A549 (cell line): ENCODE data around the gene ST6GALNAC1. TPM values are rescaled to one million over a fixed set of nuclear protein-coding genes. Genes with fewer than 3 reads are reported as not detected.

Experiments used
- ATOH8 ChIP-seq: fragments of 250-450 bp; sonication (Bioruptor Pico); IDR thresholded peaks from 2 replicates; pipeline ENCODE4 v1.5.0; 2020; ENCODE audit warnings: low read depth, mild to moderate bottlenecking, moderate library complexity
- CHD2 ChIP-seq: fragments of 150-350 bp; IDR thresholded peaks from 2 replicates; pipeline ENCODE4 v1.6.1; 2014; ENCODE audit warnings: low read length; ENCODE audit not compliant: partially characterized antibody
- CHD4 ChIP-seq: fragments of 200-600 bp; sonication (generic); IDR thresholded peaks from 2 replicates; pipeline ENCODE4 v1.6.1; 2016; ENCODE audit warnings: antibody characterized with exemption, mild to moderate bottlenecking, borderline replicate concordance
- EHF ChIP-seq: fragments of 250-450 bp; sonication (Bioruptor Pico); IDR thresholded peaks from 2 replicates; pipeline ENCODE4 v1.5.0; 2020; ENCODE audit warnings: mild to moderate bottlenecking
- ESRRA ChIP-seq: fragments of 150-350 bp; IDR thresholded peaks from 2 replicates; pipeline ENCODE4 v1.6.1; 2014; ENCODE audit warnings: mild to moderate bottlenecking, low read length, borderline replicate concordance
- FOSB ChIP-seq: fragments of 250-450 bp; sonication (Bioruptor Pico); IDR thresholded peaks from 2 replicates; pipeline ENCODE4 v1.5.0; 2020; ENCODE audit warnings: mild to moderate bottlenecking, moderate library complexity
- FOSL2 ChIP-seq, 2 experiments: fragments of 450-650 bp in 1 of 2; fragments of >200 bp in 1 of 2; sonication (Bioruptor Twin) in 1 of 2; formaldehyde crosslinking; IDR thresholded peaks; 2 replicates each; pipeline versions ENCODE4 v1.5.0 to v1.6.1; 2016 to 2020; ENCODE audit warnings: mild to moderate bottlenecking in 1 of 2, moderate library complexity in 1 of 2
- FOXS1 ChIP-seq: fragments of 250-450 bp; sonication (Bioruptor Pico); IDR thresholded peaks from 2 replicates; pipeline ENCODE4 v1.5.0; 2020; ENCODE audit warnings: mild to moderate bottlenecking, moderate library complexity
- GATA3 ChIP-seq: IDR thresholded peaks from 2 replicates; pipeline ENCODE4 v1.6.1; 2012; ENCODE audit warnings: borderline replicate concordance
- HOXB13 ChIP-seq: fragments of 250-450 bp; sonication (Bioruptor Pico); IDR thresholded peaks from 2 replicates; pipeline ENCODE4 v1.5.0; 2020; ENCODE audit warnings: low read depth, mild to moderate bottlenecking, moderate library complexity
- JUN ChIP-seq, 2 experiments: fragments of >200 bp; sonication (Bioruptor Twin); formaldehyde crosslinking; IDR thresholded peaks; 2 replicates in 1 of 2; 3 replicates in 1 of 2; pipeline ENCODE4 v1.6.1; 2016 to 2017
- KDM5A ChIP-seq: fragments of 200-600 bp; sonication (generic); IDR thresholded peaks from 2 replicates; pipeline ENCODE4 v1.6.1; 2016; ENCODE audit warnings: antibody characterized with exemption, mild to moderate bottlenecking
- NPAS2 ChIP-seq: fragments of 250-450 bp; sonication (Bioruptor Pico); IDR thresholded peaks from 2 replicates; pipeline ENCODE4 v1.8.0; 2022; ENCODE audit warnings: mild to moderate bottlenecking, moderate library complexity, borderline replicate concordance
- PBX3 ChIP-seq: IDR thresholded peaks from 2 replicates; pipeline ENCODE4 v1.6.1; 2012
- POLR2A ChIP-seq: IDR thresholded peaks from 2 replicates; pipeline ENCODE4 v1.6.1; 2012; ENCODE audit warnings: mild to moderate bottlenecking, low read length
- TP53 ChIP-seq: fragments of 250-450 bp; sonication (Bioruptor Pico); IDR thresholded peaks from 2 replicates; pipeline ENCODE4 v1.5.0; 2021; ENCODE audit warnings: mild to moderate bottlenecking, moderate library complexity
- polyA plus RNA-seq, 4 experiments: library from polyadenylated mRNA; depleted of rRNA in 3 of 4; stranded (reverse); fragments of >200 nt; fragmentation: RNase III in 1 of 4; extraction: RNeasy Plus Mini Kit Qiagen cat#74134 plus additional on column Dnase treatment in 1 of 4; gene quantifications; 2 replicates in 3 of 4; 3 replicates in 1 of 4; pipeline ENCODE4 v1.2.3, GENCODE V29; 2011 to 2017
- TF ChIP-seq, protein P1 (sequence below): fragments of 450-650 bp; IDR thresholded peaks from 2 replicates; pipeline ENCODE4 v1.6.1; 2014; ENCODE audit warnings: antibody characterized with exemption
- TF ChIP-seq, protein P2 (sequence below): fragments of >200 bp; sonication (Bioruptor Twin); formaldehyde crosslinking; IDR thresholded peaks from 3 replicates; pipeline ENCODE4 v1.6.1; 2016
- TF ChIP-seq, protein P3 (sequence below): fragments of 200-600 bp; sonication (generic); IDR thresholded peaks from 2 replicates; pipeline ENCODE4 v1.6.1; 2016; ENCODE audit warnings: antibody characterized with exemption, mild to moderate bottlenecking, moderate library complexity
- TF ChIP-seq, protein P4 (sequence below): IDR thresholded peaks from 2 replicates; pipeline ENCODE4 v1.6.1; 2012

The ST6GALNAC1 gene
- polyA plus RNA-seq, 2 of the 4 experiments (the other 2 are of a cell fraction): 0.27 to 0.72 TPM

DNA sequence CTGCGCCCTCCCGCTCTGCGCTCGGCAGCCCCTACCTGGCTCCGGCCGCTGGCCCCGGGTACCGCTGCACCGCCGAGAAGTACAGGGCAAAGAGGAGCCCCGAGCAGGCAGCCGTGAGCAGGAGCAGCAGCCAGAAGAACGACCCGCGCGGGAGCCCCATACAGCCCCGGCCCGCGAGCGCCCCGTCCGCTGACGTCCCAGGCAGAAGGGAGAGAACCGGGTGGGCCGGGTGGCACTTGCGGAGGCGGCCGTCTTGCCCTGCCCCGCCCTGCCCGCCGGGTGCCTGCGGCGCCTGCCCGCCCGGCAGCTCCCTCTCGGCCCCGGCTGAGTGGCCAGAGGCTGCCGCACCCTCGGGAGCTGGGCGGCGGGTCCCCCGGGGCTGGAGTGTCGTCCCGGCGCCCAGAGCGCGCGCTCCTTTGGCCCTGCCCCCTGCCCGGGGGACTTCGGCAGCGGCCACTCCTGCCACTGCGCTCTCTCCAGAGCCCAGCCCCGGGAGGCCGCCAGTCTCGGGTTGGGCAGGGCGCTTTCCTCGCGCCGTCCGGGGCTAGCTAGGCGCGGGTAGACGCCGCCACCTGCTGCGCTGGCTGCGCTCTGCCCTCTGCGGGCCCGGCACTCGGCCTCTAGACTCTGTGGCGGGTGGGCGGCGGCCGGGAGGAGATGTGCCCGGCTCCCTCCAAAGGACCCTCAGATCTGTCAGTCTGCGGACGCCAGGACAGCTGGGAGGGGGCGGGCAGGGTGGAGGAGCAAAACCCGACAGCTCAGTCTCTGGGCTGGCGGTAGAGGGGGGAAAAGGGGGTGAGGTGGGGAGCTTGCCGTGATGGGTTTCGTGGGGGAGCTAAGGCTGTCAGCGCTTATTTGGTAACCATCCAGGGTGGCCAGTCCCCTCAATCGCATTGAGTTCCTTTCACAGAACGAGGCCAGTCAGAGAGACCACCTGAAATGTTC, 57.6 kb downstream of the ST6GALNAC1 start, which contains the start of gene ST6GALNAC2 (continued):
- TF ChIP-seq, protein P1, sequence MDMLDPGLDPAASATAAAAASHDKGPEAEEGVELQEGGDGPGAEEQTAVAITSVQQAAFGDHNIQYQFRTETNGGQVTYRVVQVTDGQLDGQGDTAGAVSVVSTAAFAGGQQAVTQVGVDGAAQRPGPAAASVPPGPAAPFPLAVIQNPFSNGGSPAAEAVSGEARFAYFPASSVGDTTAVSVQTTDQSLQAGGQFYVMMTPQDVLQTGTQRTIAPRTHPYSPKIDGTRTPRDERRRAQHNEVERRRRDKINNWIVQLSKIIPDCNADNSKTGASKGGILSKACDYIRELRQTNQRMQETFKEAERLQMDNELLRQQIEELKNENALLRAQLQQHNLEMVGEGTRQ: no peak
- TF ChIP-seq, protein P2, sequence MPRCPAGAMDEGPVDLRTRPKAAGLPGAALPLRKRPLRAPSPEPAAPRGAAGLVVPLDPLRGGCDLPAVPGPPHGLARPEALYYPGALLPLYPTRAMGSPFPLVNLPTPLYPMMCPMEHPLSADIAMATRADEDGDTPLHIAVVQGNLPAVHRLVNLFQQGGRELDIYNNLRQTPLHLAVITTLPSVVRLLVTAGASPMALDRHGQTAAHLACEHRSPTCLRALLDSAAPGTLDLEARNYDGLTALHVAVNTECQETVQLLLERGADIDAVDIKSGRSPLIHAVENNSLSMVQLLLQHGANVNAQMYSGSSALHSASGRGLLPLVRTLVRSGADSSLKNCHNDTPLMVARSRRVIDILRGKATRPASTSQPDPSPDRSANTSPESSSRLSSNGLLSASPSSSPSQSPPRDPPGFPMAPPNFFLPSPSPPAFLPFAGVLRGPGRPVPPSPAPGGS: no peak
- no peak for TF ChIP-seq TP53 (CRISPR knock-in tag)
- TF ChIP-seq FOSL2 (IDR thresholded peaks at IDR 0.05): no peak
- no peak for TF ChIP-seq FOSL2 (CRISPR knock-in tag; IDR thresholded peaks at IDR 0.05)
- no peak for TF ChIP-seq HOXB13 (CRISPR knock-in tag)
- TF ChIP-seq KDM5A: no peak
- TF ChIP-seq JUN (IDR thresholded peaks at IDR 0.05): peak in 1 of 2 experiments; percentile 48; a peak in 1 of 5 replicates
- TF ChIP-seq POLR2A: no peak
- TF ChIP-seq PBX3: no peak
- TF ChIP-seq CHD4: no peak
- TF ChIP-seq ESRRA: no peak
- no peak for TF ChIP-seq CHD2
- no peak for TF ChIP-seq FOXS1 (CRISPR knock-in tag)
- no peak for TF ChIP-seq GATA3
- TF ChIP-seq, protein P3, sequence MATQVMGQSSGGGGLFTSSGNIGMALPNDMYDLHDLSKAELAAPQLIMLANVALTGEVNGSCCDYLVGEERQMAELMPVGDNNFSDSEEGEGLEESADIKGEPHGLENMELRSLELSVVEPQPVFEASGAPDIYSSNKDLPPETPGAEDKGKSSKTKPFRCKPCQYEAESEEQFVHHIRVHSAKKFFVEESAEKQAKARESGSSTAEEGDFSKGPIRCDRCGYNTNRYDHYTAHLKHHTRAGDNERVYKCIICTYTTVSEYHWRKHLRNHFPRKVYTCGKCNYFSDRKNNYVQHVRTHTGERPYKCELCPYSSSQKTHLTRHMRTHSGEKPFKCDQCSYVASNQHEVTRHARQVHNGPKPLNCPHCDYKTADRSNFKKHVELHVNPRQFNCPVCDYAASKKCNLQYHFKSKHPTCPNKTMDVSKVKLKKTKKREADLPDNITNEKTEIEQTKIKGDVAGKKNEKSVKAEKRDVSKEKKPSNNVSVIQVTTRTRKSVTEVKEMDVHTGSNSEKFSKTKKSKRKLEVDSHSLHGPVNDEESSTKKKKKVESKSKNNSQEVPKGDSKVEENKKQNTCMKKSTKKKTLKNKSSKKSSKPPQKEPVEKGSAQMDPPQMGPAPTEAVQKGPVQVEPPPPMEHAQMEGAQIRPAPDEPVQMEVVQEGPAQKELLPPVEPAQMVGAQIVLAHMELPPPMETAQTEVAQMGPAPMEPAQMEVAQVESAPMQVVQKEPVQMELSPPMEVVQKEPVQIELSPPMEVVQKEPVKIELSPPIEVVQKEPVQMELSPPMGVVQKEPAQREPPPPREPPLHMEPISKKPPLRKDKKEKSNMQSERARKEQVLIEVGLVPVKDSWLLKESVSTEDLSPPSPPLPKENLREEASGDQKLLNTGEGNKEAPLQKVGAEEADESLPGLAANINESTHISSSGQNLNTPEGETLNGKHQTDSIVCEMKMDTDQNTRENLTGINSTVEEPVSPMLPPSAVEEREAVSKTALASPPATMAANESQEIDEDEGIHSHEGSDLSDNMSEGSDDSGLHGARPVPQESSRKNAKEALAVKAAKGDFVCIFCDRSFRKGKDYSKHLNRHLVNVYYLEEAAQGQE: no peak
- no peak for TF ChIP-seq EHF (CRISPR knock-in tag)
- TF ChIP-seq, protein P4, sequence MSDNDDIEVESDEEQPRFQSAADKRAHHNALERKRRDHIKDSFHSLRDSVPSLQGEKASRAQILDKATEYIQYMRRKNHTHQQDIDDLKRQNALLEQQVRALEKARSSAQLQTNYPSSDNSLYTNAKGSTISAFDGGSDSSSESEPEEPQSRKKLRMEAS: peak; percentile 42; the same call in 1 of the 2 replicates
- TF ChIP-seq NPAS2 (CRISPR knock-in tag): no peak
- no peak for TF ChIP-seq FOSB (CRISPR knock-in tag)
- no peak for TF ChIP-seq ATOH8 (CRISPR knock-in tag)
